Osteoblast (primary cell): ENCODE data around the gene PTPRN2. TPM values are rescaled to one million over a fixed set of nuclear protein-coding genes. Genes with fewer than 3 reads are reported as not detected.

ENCODE experiments used
- DNase-seq: peaks from one replicate; pipeline ENCODE4 v3.0.0; 2011; ENCODE audit warnings: low spot score, mixed read lengths; ENCODE audit not compliant: insufficient read length; ENCODE audit errors: missing footprints
- H2AFZ ChIP-seq: 2 replicates; pipeline ENCODE4 v1.6.0; 2011; ENCODE audit warnings: mild to moderate bottlenecking, low read length
- H3K27ac ChIP-seq: 2 replicates; pipeline ENCODE4 v1.5.1; 2011; ENCODE audit warnings: mild to moderate bottlenecking, low read depth, low read length, moderate library complexity
- H3K27me3 ChIP-seq: 2 replicates; pipeline ENCODE4 v1.6.0; 2012; ENCODE audit warnings: mild to moderate bottlenecking, control low read depth, inconsistent platforms, low read length, moderate library complexity; ENCODE audit not compliant: insufficient read depth
- H3K36me3 ChIP-seq: 2 replicates; pipeline ENCODE4 v1.5.1; 2011; ENCODE audit warnings: mild to moderate bottlenecking, low read length, control low read depth, moderate library complexity; ENCODE audit not compliant: insufficient read depth
- H3K4me1 ChIP-seq: 2 replicates; pipeline ENCODE4 v1.5.1; 2011; ENCODE audit warnings: mild to moderate bottlenecking, low read length, control low read depth, moderate library complexity; ENCODE audit not compliant: insufficient read depth
- H3K4me2 ChIP-seq: 2 replicates; pipeline ENCODE4 v1.6.0; 2011; ENCODE audit warnings: mild to moderate bottlenecking, low read length; ENCODE audit not compliant: insufficient read depth
- H3K4me3 ChIP-seq: fragments of 200-600 bp; sonication (generic); 3 replicates; pipeline ENCODE4 v1.5.1; 2012; ENCODE audit warnings: mild to moderate bottlenecking, low read length, inconsistent platforms; ENCODE audit not compliant: insufficient read depth
- H3K79me2 ChIP-seq: 2 replicates; pipeline ENCODE4 v1.6.0; 2012; ENCODE audit warnings: mild to moderate bottlenecking, low read length, control low read depth, inconsistent platforms; ENCODE audit not compliant: insufficient read depth
- H3K9me3 ChIP-seq: 2 replicates; pipeline ENCODE4 v1.5.1; 2011; ENCODE audit warnings: low read depth, low read length, control low read depth
- H4K20me1 ChIP-seq: 2 replicates; pipeline ENCODE4 v1.6.0; 2012; ENCODE audit warnings: mild to moderate bottlenecking, low read length, control low read depth; ENCODE audit not compliant: insufficient read depth
- CTCF ChIP-seq: IDR thresholded peaks from 2 replicates; pipeline ENCODE4 v1.5.1; 2011; ENCODE audit warnings: mild to moderate bottlenecking, low read depth, low read length, moderate library complexity; ENCODE audit errors: extremely low read depth
- total RNA-seq: library from RNA; depleted of rRNA; stranded (reverse); fragments of >200 nt; gene quantifications from 2 replicates; pipeline ENCODE4 v1.2.3, GENCODE V29; 2012

Gene PTPRN2
- total RNA-seq, 1 donor, result 0.36 TPM

- Histone ChIP-seq H3K4me2 (no peak overlapping the region), H3K4me3 (no peak overlapping the region), H3K36me3 (no peaks in the 10 kb centered on the region), H3K4me1 (no peaks in the 10 kb centered on the region), H3K9me3 (no peaks in the 10 kb centered on the region), H2AFZ (no peak overlapping the region), H4K20me1 (no peaks in the 10 kb centered on the region), H3K79me2 (no peaks in the 10 kb centered on the region), H3K27me3 (no peaks in the 10 kb centered on the region), H3K27ac (no peak overlapping the region)
- TF ChIP-seq CTCF, result no peak
- DNase-seq, result no peak
Measured at GRCh38 chr7:158021836-158022235, 565.8 kb downstream of the PTPRN2 start.

GRCh38 chr7:158020706-158021095 is 566.9 kb downstream of the PTPRN2 start:
- no peaks in the 10 kb centered on the region for H3K27me3 ChIP-seq
- no peaks in the 10 kb centered on the region for H3K79me2 ChIP-seq
- no peak overlapping the region for H3K4me2 ChIP-seq
- no peaks in the 10 kb centered on the region for H4K20me1 ChIP-seq
- no peak overlapping the region for H3K4me3 ChIP-seq
- no peaks in the 10 kb centered on the region for H3K9me3 ChIP-seq
- no peak for TF ChIP-seq CTCF
- H3K27ac ChIP-seq, result no peak overlapping the region
- no peak for DNase-seq
- H2AFZ ChIP-seq, result no peak overlapping the region
- H3K4me1 ChIP-seq, result no peaks in the 10 kb centered on the region
- no peaks in the 10 kb centered on the region for H3K36me3 ChIP-seq

GRCh38 chr7:158019726-158020705 is 567.6 kb downstream of the PTPRN2 start:
- no peak for DNase-seq
- no peak for TF ChIP-seq CTCF
- no peaks in the 10 kb centered on the region for H3K4me1 ChIP-seq
- no peak overlapping the region for H2AFZ ChIP-seq
- no peak overlapping the region for H3K4me3 ChIP-seq
- no peaks in the 10 kb centered on the region for H3K27me3 ChIP-seq
- H3K79me2 ChIP-seq, result no peaks in the 10 kb centered on the region
- H4K20me1 ChIP-seq, result no peaks in the 10 kb centered on the region
- no peak overlapping the region for H3K27ac ChIP-seq
- no peaks in the 10 kb centered on the region for H3K9me3 ChIP-seq
- no peaks in the 10 kb centered on the region for H3K36me3 ChIP-seq
- no peak overlapping the region for H3K4me2 ChIP-seq

GRCh38 chr7:158018971-158019645 is 568.5 kb downstream of the PTPRN2 start:
- TF ChIP-seq CTCF, result no peak
- no peak for DNase-seq
- H2AFZ ChIP-seq, result no peak overlapping the region
- H3K27me3 ChIP-seq, result no peaks in the 10 kb centered on the region
- H3K4me3 ChIP-seq, result no peak overlapping the region
- H4K20me1 ChIP-seq, result no peaks in the 10 kb centered on the region
- no peaks in the 10 kb centered on the region for H3K9me3 ChIP-seq
- no peak overlapping the region for H3K4me2 ChIP-seq
- H3K4me1 ChIP-seq, result no peaks in the 10 kb centered on the region
- no peaks in the 10 kb centered on the region for H3K36me3 ChIP-seq
- no peak overlapping the region for H3K27ac ChIP-seq
- H3K79me2 ChIP-seq, result no peaks in the 10 kb centered on the region
